H1 (cell line): ENCODE data around the gene GHRH. TPM values are rescaled to one million over a fixed set of nuclear protein-coding genes. Genes with fewer than 3 reads are reported as not detected.

ENCODE experiments used
- CBX5 ChIP-seq: fragments of 300-800, 300-1000 bp; sonication (generic); IDR thresholded peaks from 2 replicates; pipeline ENCODE4 v1.7.1; 2016; ENCODE audit warnings: antibody characterized with exemption, low read length, low read depth
- HDAC6 ChIP-seq: IDR thresholded peaks from one replicate; pipeline ENCODE4 v1.7.1; 2012; ENCODE audit warnings: low read depth, mild to moderate bottlenecking, inconsistent platforms, low read length, moderate library complexity
- polyA plus RNA-seq, 7 experiments: library from polyadenylated mRNA; depleted of rRNA in 3 of 7; stranded (reverse) in 5 of 7; unstranded in 2 of 7; fragments of >200 nt in 5 of 7; fragments of 200-250 nt in 2 of 7; gene quantifications; 1 replicate in 5 of 7; 2 replicates in 1 of 7; 4 replicates in 1 of 7; pipeline versions ENCODE4 v1.2.1 to v1.2.3, GENCODE V29; 2011 to 2013; ENCODE audit warnings: missing spikeins in 2 of 7, mixed read lengths in 2 of 7
- total RNA-seq: library from RNA; stranded (reverse); fragmentation: NEBNext Ultra II Directional; extraction: Animal tissue kit (Norgen Biotek cat#: 25700); gene quantifications from 2 replicates; pipeline ENCODE4 v1.2.1, GENCODE V29; 2021

Gene GHRH
- total and polyA plus RNA-seq, 2 of the 8 experiments (the other 6 are each of a cell fraction or from before 2014, with no cell fraction given) = not detected

- TF ChIP-seq HDAC6 (no peak), CBX5 (no peak)
Measured at GRCh38 chr20:37291724-37292126, 30.1 kb upstream of the GHRH start (continued).
